H1 (cell line): ENCODE results near the gene KSR2. TPM values are rescaled to one million over a fixed set of nuclear protein-coding genes. Genes with fewer than 3 reads are reported as not detected.

ENCODE experiments used
- ATF2 ChIP-seq: IDR thresholded peaks from 2 replicates; pipeline ENCODE4 v1.6.1; 2012; ENCODE audit warnings: low read length, inconsistent platforms
- HDAC2 ChIP-seq, 2 experiments: fragments of 300-600 bp in 1 of 2; sonication (generic) in 1 of 2; IDR thresholded peaks; 2 replicates each; pipeline ENCODE4 v1.6.1; 2011 to 2012; ENCODE audit warnings: low read depth in 2 of 2, low read length in 2 of 2, mild to moderate bottlenecking in 2 of 2, moderate library complexity in 2 of 2, borderline replicate concordance in 1 of 2, inconsistent platforms in 1 of 2
- SAP30 ChIP-seq: fragments of 300-600 bp; sonication (generic); IDR thresholded peaks from 2 replicates; pipeline ENCODE4 v1.7.1; 2012; ENCODE audit warnings: low read length, moderate library complexity, mild to moderate bottlenecking, inconsistent platforms; ENCODE audit not compliant: insufficient read depth, insufficient replicate concordance
- polyA plus RNA-seq, 7 experiments: library from polyadenylated mRNA; depleted of rRNA in 3 of 7; stranded (reverse) in 5 of 7; unstranded in 2 of 7; fragments of >200 nt in 5 of 7; fragments of 200-250 nt in 2 of 7; gene quantifications; 1 replicate in 5 of 7; 2 replicates in 1 of 7; 4 replicates in 1 of 7; pipeline versions ENCODE4 v1.2.1 to v1.2.3, GENCODE V29; 2011 to 2013; ENCODE audit warnings: missing spikeins in 2 of 7, mixed read lengths in 2 of 7
- total RNA-seq: library from RNA; stranded (reverse); fragmentation: NEBNext Ultra II Directional; extraction: Animal tissue kit (Norgen Biotek cat#: 25700); gene quantifications from 2 replicates; pipeline ENCODE4 v1.2.1, GENCODE V29; 2021

Gene KSR2
- total and polyA plus RNA-seq, 2 of the 8 experiments (the other 6 are each of a cell fraction or from before 2014, with no cell fraction given) = 0.74 to 2.2 TPM

DNA sequence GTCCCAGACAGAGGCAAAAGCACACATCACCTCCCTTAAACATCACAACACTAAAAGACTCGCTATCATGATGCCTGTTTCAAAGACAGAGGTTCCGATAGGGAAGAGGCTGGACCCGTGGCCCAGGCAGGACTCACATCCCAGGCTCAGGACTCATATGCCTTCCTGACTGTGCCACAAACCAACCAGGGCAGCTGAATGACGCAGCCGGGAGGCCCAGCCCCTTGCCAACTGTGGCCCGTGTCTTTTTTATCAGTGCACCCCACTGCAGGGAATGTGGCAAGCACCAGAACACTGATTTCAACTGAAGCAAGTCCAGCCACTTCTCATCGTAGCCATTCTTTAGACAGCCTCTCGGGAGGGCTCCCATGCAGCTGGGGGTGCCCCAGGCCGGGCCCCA, 132.3 kb downstream of the KSR2 start (continued):
- TF ChIP-seq HDAC2 (IDR thresholded peaks at IDR 0.05; ENCODE audit: borderline replicate concordance in 1 of 2, low read depth in 2 of 2, low read length in 2 of 2) (no peak), SAP30 (no peak), ATF2 (no peak)
